GM19328 (cell line): ENCODE results near the gene ADAMTS1.

Experiments
- ATAC-seq: cut with Tn5 transposase; IDR thresholded peaks from one replicate; pipeline ENCODE4 v1.9.1; 2021; ENCODE audit warnings: mild to moderate bottlenecking, moderate library complexity; ENCODE audit not compliant: unreplicated experiment

The ADAMTS1 gene

GRCh38 chr21:26818906-26819305 lies 26.3 kb downstream of the ADAMTS1 start:
- no peak for ATAC-seq

DNA sequence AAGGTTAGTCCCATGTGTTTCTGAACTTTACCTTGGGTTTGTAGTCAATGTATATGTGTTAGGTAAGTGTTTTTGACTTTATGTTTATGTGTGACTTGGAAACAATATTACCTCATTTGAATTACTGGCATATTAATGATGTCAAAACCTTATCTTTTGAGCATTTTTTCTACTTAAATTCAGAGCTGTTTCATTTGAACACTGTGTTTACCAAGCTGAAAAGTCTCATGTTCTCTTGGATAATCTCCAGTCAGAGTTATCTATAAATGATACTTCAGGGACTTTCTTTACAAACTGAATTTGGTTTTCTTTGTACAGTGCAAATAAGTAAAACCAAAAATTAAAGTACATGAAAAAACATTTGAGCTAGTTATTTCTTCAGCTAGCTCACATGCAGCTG lies 30.0 kb downstream of the ADAMTS1 start:
- no peak for ATAC-seq

GRCh38 chr21:26814386-26814785 lies 30.8 kb downstream of the ADAMTS1 start:
- ATAC-seq, result no peak

- no peak for ATAC-seq
These were observed 31.7 kb downstream of the ADAMTS1 start for GRCh38 chr21:26813426-26813998.

DNA sequence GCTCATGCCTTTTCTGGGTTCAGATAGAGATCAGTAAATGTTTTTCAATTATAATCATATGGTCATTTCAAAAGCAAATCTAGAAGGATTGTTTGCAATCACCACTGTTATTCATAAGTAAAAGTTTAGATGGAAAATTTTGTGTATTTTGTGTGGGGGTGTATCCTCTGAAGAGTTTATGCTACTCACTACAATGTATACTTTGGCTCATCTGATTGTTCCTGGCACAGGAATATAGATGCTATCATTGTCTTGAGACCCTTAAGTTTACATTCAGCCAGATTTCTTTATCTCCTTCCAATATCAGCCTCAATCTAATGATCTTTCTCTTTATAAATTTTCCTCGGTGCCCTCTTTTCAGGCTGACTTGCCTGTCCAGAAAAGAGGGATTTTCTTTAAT lies 33.0 kb downstream of the ADAMTS1 start:
- no peak for ATAC-seq

DNA sequence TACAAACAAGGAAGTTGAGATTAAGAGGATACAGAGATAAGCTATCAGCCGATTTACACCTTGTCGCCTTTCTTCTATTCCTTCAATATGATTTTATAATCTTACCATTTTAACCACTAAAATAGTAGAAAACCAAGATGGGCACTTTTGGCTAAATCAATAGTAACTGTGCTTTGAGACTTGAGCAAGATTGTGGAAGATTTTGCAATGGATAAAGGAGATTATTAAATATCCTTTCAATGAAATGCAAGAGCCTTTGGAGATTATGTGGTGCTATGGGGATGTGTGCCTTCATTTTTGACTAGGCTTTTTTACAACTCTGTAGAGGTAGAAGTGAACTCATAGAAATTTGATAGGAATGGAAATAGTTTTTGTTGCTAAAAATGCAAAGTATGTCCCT lies 33.7 kb downstream of the ADAMTS1 start:
- ATAC-seq, result no peak

DNA sequence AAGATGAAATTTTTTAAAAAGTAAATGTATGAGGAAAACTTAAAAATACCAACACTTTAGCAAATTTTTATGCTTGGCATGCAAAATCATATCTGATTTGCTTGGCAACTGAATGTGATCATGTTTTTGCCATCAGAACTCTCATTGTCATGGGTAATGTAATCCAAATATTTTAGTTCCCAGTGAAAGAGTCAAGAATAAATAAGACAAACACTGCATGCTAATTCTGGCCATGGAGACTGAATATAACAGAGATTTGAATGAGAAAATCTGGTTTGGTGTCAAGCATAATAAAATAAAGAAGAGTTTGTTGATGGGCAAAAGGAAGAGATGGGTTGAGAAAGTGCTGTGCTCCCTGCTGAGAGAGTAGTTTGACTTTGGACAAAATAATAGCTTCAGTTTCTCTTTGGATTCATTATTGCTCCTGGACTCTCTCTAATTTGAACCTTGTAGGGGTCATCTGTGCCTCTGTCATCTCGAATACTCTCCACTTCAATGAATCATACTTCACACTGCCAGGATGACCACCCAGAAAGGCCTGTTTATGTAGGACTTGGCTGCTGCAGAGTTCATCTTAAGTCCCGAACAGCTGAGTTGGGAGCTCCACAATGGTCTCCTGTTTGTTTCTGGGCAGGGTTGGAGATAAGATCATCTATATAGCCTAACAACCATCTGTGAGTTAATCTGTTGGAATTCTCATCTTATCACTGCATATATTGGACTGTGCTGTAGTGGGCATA lies 34.4 kb downstream of the ADAMTS1 start:
- ATAC-seq, result no peak

GRCh38 chr21:26810266-26810665 lies 34.9 kb downstream of the ADAMTS1 start:
- no peak for ATAC-seq

DNA sequence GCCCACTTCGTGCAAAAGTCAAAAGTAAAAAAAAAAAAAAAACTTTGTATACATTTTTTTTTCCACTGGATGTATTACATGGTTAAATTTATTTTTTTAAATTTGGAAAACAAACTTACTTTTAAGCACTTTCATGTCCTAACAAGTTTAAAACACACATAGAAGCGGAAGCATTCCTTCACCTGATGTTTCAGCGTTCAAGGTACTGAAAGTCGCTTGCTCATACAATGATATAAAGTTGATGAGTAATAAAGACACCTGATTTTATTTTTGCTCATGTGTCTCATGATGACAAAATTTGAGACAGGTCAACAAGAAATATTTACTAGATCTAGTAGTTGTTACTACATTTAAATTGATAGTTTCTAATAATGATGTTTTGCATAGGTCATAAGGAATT lies 35.5 kb downstream of the ADAMTS1 start:
- no peak for ATAC-seq

DNA sequence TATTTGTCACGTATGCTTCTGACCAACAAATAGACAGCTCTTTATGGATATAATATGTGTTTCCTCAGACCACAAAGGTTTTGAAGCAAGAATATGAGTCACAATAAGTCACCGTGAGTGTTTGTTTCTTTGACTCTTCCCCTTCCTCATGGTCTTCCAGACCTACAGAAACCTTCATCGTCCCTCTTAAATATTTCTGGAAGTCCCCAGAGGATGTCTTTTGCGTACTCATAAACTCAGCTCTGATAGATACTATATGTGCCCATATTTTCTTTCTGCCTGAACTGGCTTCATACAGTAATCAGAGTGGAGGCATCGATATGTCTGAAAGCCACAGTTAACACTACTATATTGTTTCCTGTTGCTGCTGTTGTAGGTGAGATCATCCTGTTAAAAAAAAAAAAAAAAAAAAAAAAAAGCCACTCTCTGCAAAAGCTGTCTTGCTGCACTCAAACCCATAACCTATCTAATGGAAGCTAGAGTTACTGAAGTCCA lies 38.4 kb downstream of the ADAMTS1 start:
- ATAC-seq, result no peak

DNA sequence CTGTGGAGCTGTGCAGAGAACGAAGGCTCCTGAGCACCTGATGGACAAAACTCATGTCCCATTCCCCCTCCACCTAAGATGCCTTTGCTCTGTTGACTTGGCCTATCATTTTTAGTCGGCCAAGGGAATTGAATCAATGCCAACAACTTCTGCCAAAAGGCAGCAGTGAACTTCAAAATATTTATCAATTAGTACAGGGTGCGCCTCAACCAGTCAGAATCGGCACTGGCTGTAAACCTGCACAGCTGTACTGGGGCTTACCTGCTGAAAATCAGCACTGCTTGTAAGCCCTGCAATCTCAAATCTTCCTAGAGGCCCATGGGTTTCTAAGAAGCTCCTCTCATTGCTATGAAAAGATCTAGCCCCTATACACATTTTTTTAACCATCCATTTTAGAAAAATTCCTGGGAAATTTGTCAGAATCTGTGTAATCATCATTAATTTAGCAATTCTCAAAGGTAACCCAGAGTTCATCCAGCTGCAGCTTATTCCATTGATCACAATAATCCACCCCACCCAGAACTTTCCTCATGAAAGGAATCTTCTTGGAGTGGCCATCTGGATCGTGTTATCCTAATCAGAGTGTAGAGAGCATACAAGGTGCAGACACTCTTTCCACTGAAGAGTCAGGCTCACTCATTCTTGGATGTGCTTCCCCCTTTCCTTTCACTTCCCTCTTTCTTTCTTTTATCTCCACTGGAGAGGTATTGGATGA lies 40.2 kb downstream of the ADAMTS1 start:
- no peak for ATAC-seq

DNA sequence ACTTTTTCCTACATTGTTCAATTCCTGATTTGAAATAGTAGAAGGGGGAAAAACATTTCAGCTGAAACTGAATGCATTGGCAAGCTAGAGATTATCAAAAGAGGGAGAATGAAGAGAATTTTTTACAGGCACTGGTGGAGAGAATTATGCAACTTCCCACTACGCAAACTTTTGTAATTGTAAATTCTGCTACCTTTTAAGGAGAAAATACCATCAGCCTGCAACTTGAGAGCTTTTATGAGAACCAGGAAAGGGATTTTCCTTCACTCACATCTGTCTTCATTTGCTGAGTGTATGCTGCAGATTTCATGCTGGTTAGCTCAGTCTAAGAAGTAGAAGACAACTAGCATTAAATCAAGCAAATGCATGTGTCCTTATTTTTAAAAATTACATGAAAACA lies 43.7 kb downstream of the ADAMTS1 start:
- no peak for ATAC-seq

- no peak for ATAC-seq
These were observed 44.2 kb downstream of the ADAMTS1 start for GRCh38 chr21:26800970-26801431.

DNA sequence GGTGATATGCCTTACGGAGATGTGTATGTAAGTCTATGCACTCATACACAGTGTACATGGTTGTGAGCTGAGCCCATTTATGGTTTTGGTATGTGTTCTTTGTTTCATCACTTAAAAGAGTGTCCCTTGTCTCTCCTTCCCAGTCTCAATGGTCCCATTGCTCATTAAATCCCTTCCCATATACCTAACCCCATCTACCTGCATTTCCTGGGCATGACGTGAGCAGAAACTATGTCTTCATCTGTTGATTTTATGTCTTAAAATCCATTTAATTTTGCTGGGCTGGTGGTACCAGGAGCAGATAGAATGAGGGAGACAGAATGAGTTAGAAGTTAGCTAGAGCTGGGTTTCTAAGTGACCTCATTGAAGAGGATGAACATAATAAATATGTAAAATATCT lies 44.8 kb downstream of the ADAMTS1 start:
- ATAC-seq, result no peak

- no peak for ATAC-seq
These were observed 45.2 kb downstream of the ADAMTS1 start for GRCh38 chr21:26800001-26800400.

DNA sequence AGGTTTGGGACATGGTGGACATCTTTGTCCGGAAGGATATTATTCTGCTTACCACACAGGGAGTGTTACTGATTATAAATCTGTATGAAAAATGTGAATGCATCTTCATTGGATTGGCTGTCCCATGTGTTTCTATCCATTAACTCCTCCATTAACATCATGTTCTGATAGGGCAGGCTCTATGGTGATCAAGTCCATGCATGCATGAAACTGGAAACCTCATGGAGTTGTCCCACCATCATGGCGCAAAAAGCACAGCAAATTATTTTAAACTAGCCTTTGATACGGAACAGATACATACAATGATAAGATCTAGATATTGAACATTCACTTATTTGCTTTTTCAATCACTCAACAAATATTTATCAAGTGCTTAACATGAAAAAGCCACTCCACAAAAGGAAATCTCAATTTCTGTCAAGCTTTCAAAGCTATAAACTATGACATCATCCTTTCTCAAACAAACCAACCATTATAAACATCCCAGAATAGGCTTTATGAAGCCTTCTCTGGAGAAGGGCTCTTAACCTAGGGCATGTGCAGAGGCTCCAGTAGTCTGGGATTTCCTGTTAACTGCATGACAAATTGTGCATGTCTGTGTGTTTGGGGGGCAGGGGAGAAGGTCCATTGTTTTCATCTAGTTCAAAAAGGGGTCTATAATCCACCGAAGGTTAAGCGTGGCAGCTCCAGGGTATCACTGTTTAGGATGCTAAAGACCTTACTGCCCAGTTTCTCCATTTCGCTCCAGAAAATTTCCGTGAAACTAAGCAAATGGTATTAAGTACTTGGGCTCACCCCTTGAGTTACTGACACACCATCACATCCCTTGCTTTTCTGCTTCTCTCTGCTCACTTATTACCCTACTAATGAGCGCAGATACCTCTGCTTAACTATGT lies 46.1 kb downstream of the ADAMTS1 start:
- no peak for ATAC-seq

DNA sequence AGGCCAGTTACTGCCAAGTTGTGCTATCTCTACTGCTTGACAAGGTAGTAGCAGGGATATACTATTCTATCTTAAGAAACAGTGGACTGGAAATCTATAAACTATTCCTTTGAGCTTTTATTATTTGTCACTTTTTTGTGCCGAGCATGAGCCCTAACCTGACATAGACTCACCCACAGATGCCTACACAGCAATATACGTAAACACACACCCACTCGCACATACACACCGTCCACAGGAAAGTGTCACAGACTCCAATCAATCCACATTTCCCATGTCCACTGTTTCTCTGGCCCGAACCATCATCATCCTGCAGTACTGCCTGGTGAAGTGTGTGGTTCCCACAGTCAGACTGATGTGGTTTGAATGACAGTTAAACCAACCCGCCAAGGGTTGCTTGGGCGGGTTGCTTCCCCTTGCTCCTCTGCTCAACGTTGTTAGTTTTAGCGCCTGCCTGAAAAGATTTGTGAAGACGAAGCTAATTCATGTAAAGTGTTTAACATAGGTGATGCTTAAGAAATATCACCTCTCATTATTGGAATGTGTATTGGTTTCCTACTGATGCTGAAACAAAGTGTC lies 47.2 kb downstream of the ADAMTS1 start:
- no peak for ATAC-seq

DNA sequence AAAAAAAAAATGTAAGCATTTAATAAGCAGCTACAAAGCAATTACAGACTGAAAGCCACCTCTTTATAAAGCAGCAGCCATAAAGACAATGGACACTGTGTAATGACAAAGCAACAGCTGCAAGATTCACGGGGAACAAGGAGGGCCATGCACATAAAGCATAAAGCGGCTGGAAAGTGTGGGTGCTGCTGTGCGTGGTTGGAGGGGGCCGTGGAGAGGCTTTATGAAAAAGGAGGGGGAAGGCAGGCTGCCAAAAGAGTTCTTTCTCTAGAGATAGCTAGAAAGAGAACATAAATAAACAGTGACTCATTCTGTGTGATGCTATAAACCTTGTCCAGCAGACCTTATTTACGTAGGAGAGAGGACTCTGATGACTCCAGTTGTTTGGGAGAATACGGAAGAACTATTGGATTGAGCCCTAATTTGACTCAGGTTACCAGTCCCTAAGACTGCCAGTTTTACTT lies 49.3 kb downstream of the ADAMTS1 start:
- no peak for ATAC-seq

- no peak for ATAC-seq
These were observed 49.8 kb downstream of the ADAMTS1 start for GRCh38 chr21:26795412-26795805.

DNA sequence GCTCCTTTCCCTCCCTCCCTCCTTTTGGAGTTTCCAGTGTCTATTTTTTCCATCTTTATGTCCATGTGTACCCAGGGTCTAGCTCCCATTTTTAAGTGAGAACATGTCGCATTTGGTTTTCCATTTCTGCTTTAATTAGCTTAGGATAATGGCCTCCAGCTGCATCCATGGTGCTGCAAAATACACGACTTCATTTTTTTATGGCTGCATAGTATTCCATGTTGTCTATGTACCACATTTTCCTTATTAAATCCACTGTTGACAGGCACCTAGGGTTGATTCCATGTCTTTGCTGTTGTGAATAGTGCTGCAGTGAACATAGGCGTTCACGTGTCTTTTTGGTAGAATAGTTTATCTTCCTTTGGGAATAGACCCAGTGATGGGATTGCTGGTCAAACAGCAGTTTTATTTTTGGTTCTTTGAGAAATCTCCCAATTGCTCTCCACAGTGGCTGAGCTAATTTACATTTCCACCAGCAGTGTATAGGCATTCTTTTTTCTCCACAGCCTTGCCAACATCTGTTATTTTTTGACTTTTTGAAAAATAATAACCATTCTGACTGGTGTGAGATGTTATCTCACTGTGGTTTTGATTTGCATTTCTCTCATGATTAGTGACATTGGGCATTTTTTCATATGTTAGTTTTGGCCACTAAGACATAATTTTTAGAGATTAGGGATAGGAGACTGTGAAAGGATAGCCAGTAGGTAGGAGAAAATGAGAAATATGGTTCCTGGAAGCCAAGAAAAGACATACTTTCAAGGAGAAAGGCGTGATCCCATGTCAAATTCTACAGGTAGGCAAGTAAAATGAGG lies 50.4 kb downstream of the ADAMTS1 start:
- no peak for ATAC-seq
